WTC11 (cell line): Measurements from ENCODE around the gene ERG28. TPM values are rescaled to one million over a fixed set of nuclear protein-coding genes. Genes with fewer than 3 reads are reported as not detected.

Experiments
- ATAC-seq: fragments of 200-7000 bp; cut with Tn5 transposase; 2 replicates; pipeline ENCODE4 v1.10.0; 2021; ENCODE audit warnings: mild to moderate bottlenecking, moderate library complexity
- CTCF ChIA-PET: fragments of 300-600 bp; sonication (Branson Sonifier 250); formaldehyde crosslinking; loops from one replicate; lab custom pipeline; 2021; ENCODE audit warnings: antibody characterized with exemption; lab: Charles Lee
- POLR2A ChIA-PET: fragments of 350-600 bp; sonication (Branson Sonifier 250); formaldehyde crosslinking; loops from one replicate; lab custom pipeline; 2021; ENCODE audit warnings: antibody characterized with exemption; lab: Charles Lee
- DNase-seq: peaks from one replicate; pipeline ENCODE4 v3.0.0; 2021; ENCODE audit warnings: low spot score
- H3K27ac Mint-ChIP-seq: 2 replicates; pipeline ENCODE4 v1.8.0; 2021; ENCODE audit warnings: mixed read lengths
- H3K27me3 Mint-ChIP-seq: 2 replicates; pipeline ENCODE4 v1.8.0; 2021; ENCODE audit warnings: low read depth, mild to moderate bottlenecking, moderate library complexity, mixed read lengths
- H3K36me3 Mint-ChIP-seq: 2 replicates; pipeline ENCODE4 v1.8.0; 2021; ENCODE audit warnings: mixed read lengths
- H3K4me1 Mint-ChIP-seq: 2 replicates; pipeline ENCODE4 v1.8.0; 2022; ENCODE audit warnings: mixed read lengths
- H3K4me3 Mint-ChIP-seq: 2 replicates; pipeline ENCODE4 v1.8.0; 2021; ENCODE audit warnings: mild to moderate bottlenecking, moderate library complexity, mixed read lengths
- H3K9me3 Mint-ChIP-seq: 2 replicates; pipeline ENCODE4 v1.8.0; 2021; ENCODE audit warnings: mixed read lengths
- AR ChIP-seq: fragments of 250-450 bp; sonication (Bioruptor Pico); IDR thresholded peaks from 2 replicates; pipeline ENCODE4 v1.9.0; 2021; ENCODE audit warnings: mild to moderate bottlenecking
- ATF2 ChIP-seq: sonication (generic); formaldehyde crosslinking; IDR thresholded peaks from 2 replicates; pipeline ENCODE4 v1.8.1; 2022; ENCODE audit warnings: low read depth, missing genetic modification reagents, borderline replicate concordance
- EMX1 ChIP-seq: fragments of 250-450 bp; sonication (Bioruptor Pico); IDR thresholded peaks from 2 replicates; pipeline ENCODE4 v1.8.0; 2021; ENCODE audit warnings: mild to moderate bottlenecking
- GABPB1 ChIP-seq: sonication (generic); formaldehyde crosslinking; IDR thresholded peaks from 2 replicates; pipeline ENCODE4 v1.8.1; 2023; ENCODE audit warnings: mild to moderate bottlenecking, missing genetic modification reagents
- GTF2I ChIP-seq: fragments of 250-450 bp; sonication (Bioruptor Pico); conservative IDR thresholded peaks from 2 replicates; pipeline ENCODE4 v1.4.0; 2021; ENCODE audit warnings: mild to moderate bottlenecking
- NFYB ChIP-seq: sonication (generic); formaldehyde crosslinking; conservative IDR thresholded peaks from 2 replicates; pipeline ENCODE4 v1.8.0; 2022; ENCODE audit warnings: low read depth, missing genetic modification reagents
- RELA ChIP-seq: sonication (generic); formaldehyde crosslinking; IDR thresholded peaks from 2 replicates; pipeline ENCODE4 v1.8.1; 2022; ENCODE audit warnings: missing genetic modification reagents, mild to moderate bottlenecking, borderline replicate concordance
- SOX15 ChIP-seq: fragments of 250-450 bp; sonication (Bioruptor Pico); IDR thresholded peaks from 2 replicates; pipeline ENCODE4 v1.9.0; 2021; ENCODE audit warnings: mild to moderate bottlenecking
- TCF7 ChIP-seq: sonication (generic); formaldehyde crosslinking; IDR thresholded peaks from 2 replicates; pipeline ENCODE4 v1.8.0; 2022; ENCODE audit warnings: mild to moderate bottlenecking, low read depth, missing genetic modification reagents, moderate library complexity
- TP53 ChIP-seq: sonication (generic); formaldehyde crosslinking; IDR thresholded peaks from 2 replicates; pipeline ENCODE4 v1.8.1; 2023; ENCODE audit warnings: mild to moderate bottlenecking, missing genetic modification reagents
- ZBTB21 ChIP-seq: sonication (generic); formaldehyde crosslinking; IDR thresholded peaks from 2 replicates; pipeline ENCODE4 v1.8.1; 2023; ENCODE audit warnings: mild to moderate bottlenecking, missing genetic modification reagents, borderline replicate concordance
- ZNF263 ChIP-seq: sonication (generic); formaldehyde crosslinking; IDR thresholded peaks from 2 replicates; pipeline ENCODE4 v1.8.1; 2022; ENCODE audit warnings: low read depth, mild to moderate bottlenecking, moderate library complexity, missing genetic modification reagents
- ZNF416 ChIP-seq: fragments of 250-450 bp; sonication (Bioruptor Pico); IDR thresholded peaks from 2 replicates; pipeline ENCODE4 v1.9.0; 2021; ENCODE audit warnings: mild to moderate bottlenecking, inconsistent platforms
- ZNF532 ChIP-seq: fragments of 250-450 bp; sonication (Bioruptor Pico); IDR thresholded peaks from 2 replicates; pipeline ENCODE4 v1.9.0; 2021; ENCODE audit warnings: mild to moderate bottlenecking, borderline replicate concordance
- ZNF671 ChIP-seq: fragments of 250-450 bp; sonication (Bioruptor Pico); IDR thresholded peaks from 2 replicates; pipeline ENCODE4 v1.8.0; 2021; ENCODE audit warnings: mild to moderate bottlenecking
- ZSCAN18 ChIP-seq: fragments of 250-450 bp; sonication (Bioruptor Pico); IDR thresholded peaks from 2 replicates; pipeline ENCODE4 v2.1.2; 2022; ENCODE audit warnings: mild to moderate bottlenecking, moderate library complexity
- total RNA-seq: library from RNA; stranded (reverse); gene quantifications from 3 replicates; pipeline ENCODE4 v1.2.3, GENCODE V29; 2021
- TF ChIP-seq, protein P1 (sequence below): sonication (generic); formaldehyde crosslinking; IDR thresholded peaks from 2 replicates; pipeline ENCODE4 v1.8.0; 2022; ENCODE audit warnings: mild to moderate bottlenecking, missing genetic modification reagents
- TF ChIP-seq, protein P2 (sequence below): fragments of 250-450 bp; sonication (Bioruptor Pico); IDR thresholded peaks from 2 replicates; pipeline ENCODE4 v1.9.0; 2021; ENCODE audit warnings: mild to moderate bottlenecking
- TF ChIP-seq, protein P3 (sequence below): sonication (generic); formaldehyde crosslinking; IDR thresholded peaks from 2 replicates; pipeline ENCODE4 v1.8.1; 2022; ENCODE audit warnings: mild to moderate bottlenecking, missing genetic modification reagents, moderate library complexity, borderline replicate concordance

Gene ERG28
- total RNA-seq, 1 experiment from 2014 or later = 27.9 TPM

DNA sequence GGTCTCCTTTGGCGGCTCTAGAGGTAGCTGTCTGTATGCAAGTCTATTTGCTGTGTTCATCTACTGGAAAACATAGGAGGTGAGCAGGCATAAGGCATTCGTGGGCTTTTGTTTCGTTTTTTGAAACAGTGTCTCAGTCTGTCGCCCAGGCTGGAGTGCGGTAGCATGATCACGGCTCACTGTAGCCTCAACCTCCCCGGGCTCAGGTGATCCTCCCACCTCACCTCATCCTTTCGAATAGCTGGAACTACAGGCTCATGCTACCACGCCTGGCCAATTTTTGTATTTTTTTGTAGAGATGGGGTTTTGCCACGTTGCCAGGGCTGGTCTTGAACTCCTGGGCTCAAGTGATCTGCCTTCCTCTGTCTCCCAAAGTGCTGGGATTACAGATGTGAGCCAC, 54.8 kb downstream of the ERG28 start (continued):
- TF ChIP-seq ATF2 (CRISPR knock-in tag) (no peak), RELA (CRISPR knock-in tag) (no peak)
- TF ChIP-seq, protein P1, sequence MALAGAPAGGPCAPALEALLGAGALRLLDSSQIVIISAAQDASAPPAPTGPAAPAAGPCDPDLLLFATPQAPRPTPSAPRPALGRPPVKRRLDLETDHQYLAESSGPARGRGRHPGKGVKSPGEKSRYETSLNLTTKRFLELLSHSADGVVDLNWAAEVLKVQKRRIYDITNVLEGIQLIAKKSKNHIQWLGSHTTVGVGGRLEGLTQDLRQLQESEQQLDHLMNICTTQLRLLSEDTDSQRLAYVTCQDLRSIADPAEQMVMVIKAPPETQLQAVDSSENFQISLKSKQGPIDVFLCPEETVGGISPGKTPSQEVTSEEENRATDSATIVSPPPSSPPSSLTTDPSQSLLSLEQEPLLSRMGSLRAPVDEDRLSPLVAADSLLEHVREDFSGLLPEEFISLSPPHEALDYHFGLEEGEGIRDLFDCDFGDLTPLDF (CRISPR knock-in tag) = no peak
- TF ChIP-seq, protein P2, sequence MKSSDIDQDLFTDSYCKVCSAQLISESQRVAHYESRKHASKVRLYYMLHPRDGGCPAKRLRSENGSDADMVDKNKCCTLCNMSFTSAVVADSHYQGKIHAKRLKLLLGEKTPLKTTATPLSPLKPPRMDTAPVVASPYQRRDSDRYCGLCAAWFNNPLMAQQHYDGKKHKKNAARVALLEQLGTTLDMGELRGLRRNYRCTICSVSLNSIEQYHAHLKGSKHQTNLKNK (CRISPR knock-in tag) = no peak

DNA sequence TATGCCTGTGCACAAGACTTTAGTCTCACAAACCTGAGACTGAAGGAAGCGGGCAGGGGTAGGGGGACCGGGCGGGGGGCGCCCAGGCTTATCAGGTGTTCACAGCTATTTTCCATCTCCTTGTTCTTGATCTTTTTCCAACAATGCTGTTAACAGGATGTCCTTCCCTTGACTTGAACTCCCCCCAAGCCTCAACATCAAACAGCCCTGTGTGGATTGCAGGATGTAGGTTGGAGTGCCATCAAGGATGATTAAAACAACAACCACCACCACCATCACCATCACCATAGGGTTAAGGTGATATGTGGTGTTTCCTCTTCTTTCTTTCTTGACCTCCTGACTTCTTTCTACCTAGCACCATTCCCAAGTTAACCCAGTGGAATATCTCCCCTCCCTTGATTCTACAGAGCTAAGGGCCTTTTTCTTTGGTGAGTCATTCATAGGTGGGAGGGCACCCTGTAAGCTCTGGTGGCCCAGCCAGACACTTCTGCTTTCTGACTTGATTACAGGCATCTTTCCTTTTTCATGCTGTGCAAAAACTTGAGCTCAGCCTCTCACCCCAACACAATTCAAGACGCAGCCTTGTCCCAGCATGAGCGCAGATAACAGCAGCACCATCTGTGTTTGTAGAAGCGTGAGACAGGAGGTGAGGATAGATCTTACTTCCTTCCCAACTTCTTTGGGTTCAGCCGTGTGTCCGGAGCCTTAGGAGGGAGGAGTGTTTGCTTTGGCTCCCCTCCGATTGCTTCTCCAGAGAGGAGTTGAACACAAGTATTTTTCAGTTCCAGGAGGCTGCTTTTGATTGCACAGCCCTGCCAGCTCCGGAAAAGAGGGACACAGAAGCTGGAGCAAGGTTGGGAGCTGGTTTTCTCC, 55.5 kb downstream of the ERG28 start:
- no peak for DNase-seq

GRCh38 chr14:75602503-75602902, 58.2 kb downstream of the ERG28 start:
- ATAC-seq (no peak), DNase-seq (no peak)
- Mint-ChIP-seq H3K4me1 (peaks cover 25% of the 10 kb centered on the region), H3K27ac (no peak overlapping the region), H3K27me3 (no peaks in the 10 kb centered on the region), H3K36me3 (no peaks in the 10 kb centered on the region), H3K4me3 (no peak overlapping the region), H3K9me3 (peaks cover 12% of the 10 kb centered on the region)
- ChIA-PET CTCF (interaction anchor here (1.2 to 2.0 kb wide), 2 partner anchors 25 to 41 kb away, joined by 3 to 7 read pairs; no protein-coding TSS in a partner anchor), POLR2A (no interaction called here)
- TF ChIP-seq ZNF416 (CRISPR knock-in tag) (no peak), TCF7 (CRISPR knock-in tag) (no peak), NFYB (no peak), ZSCAN18 (CRISPR knock-in tag) (no peak), ZBTB21 (no peak), ZNF532 (CRISPR knock-in tag) (no peak), ZNF263 (no peak)
- TF ChIP-seq, protein P3, sequence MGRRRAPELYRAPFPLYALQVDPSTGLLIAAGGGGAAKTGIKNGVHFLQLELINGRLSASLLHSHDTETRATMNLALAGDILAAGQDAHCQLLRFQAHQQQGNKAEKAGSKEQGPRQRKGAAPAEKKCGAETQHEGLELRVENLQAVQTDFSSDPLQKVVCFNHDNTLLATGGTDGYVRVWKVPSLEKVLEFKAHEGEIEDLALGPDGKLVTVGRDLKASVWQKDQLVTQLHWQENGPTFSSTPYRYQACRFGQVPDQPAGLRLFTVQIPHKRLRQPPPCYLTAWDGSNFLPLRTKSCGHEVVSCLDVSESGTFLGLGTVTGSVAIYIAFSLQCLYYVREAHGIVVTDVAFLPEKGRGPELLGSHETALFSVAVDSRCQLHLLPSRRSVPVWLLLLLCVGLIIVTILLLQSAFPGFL (CRISPR knock-in tag) = no peak

More for the DNA sequence above, 55.5 kb downstream of the ERG28 start:
- Mint-ChIP-seq H3K4me1 (peaks cover 13% of the 10 kb centered on the region), H3K27me3 (no peaks in the 10 kb centered on the region), H3K36me3 (no peaks in the 10 kb centered on the region), H3K9me3 (peaks cover 7% of the 10 kb centered on the region), H3K27ac (peak overlapping the region; percentile 21; the same call in 1 of the 2 replicates), H3K4me3 (no peak overlapping the region)
- TF ChIP-seq ZNF671 (CRISPR knock-in tag) (no peak), GABPB1 (CRISPR knock-in tag) (no peak), AR (CRISPR knock-in tag) (no peak), EMX1 (CRISPR knock-in tag) (no peak), TP53 (no peak), GTF2I (CRISPR knock-in tag) (no peak), SOX15 (CRISPR knock-in tag) (no peak)
- no peak for ATAC-seq
- ChIA-PET POLR2A (no interaction called here), CTCF (interaction anchor here (0.7 to 1.1 kb wide), 2 partner anchors 44 to 48 kb away, joined by 3 to 4 read pairs; no protein-coding TSS in a partner anchor)
